ENCODE measurements around the gene ADGRV1.
A peak's percentile ranks its signal among the peaks of the same experiment; 100 is the strongest.
"Not testable (repeated sequence)": the region's sequence is repeated elsewhere in the genome, so short reads cannot be mapped to it uniquely, and the experiment has no call there.

Gene ADGRV1

DNA sequence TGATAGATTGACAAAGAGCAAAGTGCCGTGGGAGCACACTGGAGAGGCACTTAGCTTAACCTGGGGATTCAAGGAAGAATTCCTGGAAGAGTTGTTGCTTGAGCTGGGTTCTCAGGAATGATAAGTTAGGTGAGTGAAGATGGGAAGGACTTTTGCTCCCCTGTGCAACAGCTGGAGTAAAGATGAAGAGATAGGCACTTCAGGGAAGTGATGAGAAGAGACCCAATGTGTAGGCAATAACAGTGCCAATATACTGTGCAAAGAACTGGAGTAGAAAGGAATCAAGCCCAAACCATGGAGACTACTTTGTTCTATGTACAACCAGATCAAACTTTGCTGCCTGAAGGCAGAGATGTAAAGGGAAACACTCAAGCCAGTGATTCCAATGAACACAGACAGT, 92.2 kb downstream of the ADGRV1 start:
- DNase-seq (ENCODE audit: low spot score): no peak

DNA sequence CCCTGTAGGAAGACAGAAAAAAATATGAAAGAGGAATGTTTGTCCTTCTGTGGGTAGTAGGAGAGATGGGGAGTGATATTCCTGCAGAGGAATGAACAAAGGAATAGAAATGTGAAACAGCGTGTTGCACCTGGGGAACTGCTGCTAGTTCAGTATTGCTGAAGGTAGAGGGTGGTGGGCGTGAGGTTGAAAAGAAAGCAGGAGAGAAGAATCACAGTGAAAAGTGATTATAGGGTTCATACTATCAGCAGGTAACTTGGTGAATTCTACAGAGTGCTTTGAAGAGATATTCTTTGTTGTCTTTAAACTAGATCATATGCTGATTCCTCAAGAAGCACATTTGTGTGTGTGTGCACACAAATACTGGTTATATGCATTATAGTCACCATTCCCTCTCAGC, 95.6 kb downstream of the ADGRV1 start:
- DNase-seq (ENCODE audit: low spot score): no peak

DNA sequence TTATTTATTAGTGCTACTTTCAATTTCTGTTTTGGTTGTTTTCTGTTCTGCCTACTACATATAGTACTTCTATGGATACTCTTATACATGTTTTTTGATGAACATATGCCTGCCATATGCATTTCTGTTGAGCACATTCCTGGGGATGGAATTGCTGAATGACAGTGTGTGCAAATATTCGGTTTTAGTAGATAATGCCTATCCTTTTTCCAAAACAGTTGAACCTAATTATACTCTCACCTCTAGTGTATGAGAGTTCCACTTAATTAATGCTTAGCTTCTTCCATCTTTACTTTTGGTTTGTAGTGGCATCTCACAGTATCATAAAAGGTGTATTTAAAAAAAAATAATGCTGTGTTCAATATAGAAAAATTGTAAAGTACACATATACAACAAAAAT, 96.8 kb downstream of the ADGRV1 start:
- DNase-seq (ENCODE audit: low spot score): no peak

DNA sequence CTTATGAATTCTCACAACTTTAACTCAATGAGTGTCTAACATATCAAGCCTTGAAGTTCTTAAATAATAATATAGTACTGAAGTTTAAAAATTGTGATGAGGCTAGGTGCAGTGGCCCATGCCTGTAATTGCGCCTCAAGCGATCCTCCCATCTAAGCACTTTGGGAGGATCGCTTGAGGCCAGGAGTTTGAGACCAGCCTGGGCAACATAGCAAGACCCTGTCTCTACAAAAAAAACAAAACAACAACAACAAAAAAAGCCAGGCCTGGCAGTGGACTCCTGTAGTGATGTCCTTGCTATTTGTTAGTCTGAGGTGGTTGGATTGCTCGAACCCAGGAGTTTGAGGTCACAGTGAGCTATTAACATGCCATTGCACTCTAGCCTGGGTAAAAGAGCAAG, 98.4 kb downstream of the ADGRV1 start:
- no peak for DNase-seq (ENCODE audit: low spot score)

DNA sequence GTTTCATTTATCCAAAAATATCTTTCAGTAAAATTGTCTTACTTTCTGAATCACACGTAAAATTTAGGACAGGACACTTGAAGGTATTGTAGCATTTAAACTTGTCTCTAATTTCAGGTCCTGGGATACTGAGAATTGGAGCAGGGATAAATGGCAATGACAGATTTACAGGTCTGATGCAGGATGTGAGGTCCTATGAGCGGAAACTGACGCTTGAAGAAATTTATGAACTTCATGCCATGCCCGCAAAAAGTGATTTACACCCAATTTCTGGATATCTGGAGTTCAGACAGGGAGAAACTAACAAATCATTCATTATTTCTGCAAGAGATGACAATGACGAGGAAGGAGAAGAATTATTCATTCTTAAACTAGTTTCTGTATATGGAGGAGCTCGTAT, 99.2 kb downstream of the ADGRV1 start:
- DNase-seq (ENCODE audit: low spot score): no peak

DNA sequence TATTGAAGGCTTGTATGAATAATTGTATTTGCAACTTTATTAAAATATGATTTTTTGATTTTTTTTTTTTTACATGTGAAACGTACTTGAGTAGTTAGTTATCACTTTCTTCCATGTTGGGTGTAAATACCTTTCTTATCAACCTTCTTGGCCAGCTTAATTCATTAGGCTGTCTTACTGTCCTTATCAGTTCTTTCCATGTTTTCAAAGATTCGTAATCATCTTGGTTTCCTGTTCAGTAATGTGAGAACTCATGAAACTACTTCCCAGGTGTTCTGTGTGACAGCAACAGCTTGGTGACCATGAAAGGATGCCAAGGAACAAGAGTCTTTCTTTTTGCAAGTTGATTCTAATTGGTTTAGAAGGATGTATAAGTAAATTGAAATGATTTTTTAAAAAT, 100.0 kb downstream of the ADGRV1 start:
- no peak for DNase-seq (ENCODE audit: low spot score)

DNA sequence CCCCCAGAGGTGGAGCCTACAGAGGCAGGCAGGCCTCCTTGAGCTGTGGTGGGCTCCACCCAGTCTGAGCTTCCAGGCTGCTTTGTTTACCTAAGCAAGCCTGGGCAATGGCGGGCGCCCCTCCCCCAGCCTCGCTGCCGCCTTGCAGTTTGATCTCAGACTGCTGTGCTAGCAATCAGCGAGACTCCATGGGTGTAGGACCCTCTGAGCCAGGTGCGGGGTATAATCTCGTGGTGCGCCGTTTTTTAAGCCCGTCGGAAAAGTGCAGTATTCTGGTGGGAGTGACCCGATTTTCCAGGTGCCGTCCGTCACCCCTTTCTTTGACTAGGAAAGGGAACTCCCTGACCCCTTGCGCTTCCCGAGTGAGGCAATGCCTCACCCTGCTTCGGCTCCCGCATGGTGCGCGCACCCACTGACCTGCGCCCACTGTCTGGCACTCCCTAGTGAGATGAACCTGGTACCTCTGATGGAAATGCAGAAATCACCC, 109.5 kb downstream of the ADGRV1 start:
- DNase-seq (ENCODE audit: low spot score): not testable (repeated sequence)

DNA sequence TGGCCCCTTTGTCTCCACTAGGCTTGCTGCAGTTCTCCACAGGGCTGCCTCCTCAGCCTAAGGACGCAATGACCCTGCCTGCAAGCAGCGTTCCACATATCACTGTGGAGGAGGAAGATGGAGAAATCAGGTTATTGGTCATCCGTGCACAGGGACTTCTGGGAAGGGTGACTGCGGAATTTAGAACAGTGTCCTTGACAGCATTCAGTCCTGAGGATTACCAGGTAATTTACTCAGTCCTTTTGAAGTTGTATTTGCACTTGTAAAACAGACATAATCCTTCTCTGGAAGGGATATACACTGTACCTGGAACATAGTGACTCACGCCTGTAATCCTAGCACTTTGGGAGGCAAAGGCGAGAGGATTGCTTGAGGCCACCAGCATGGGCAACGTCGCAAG, 116.6 kb downstream of the ADGRV1 start:
- no peak for DNase-seq (ENCODE audit: low spot score)

DNA sequence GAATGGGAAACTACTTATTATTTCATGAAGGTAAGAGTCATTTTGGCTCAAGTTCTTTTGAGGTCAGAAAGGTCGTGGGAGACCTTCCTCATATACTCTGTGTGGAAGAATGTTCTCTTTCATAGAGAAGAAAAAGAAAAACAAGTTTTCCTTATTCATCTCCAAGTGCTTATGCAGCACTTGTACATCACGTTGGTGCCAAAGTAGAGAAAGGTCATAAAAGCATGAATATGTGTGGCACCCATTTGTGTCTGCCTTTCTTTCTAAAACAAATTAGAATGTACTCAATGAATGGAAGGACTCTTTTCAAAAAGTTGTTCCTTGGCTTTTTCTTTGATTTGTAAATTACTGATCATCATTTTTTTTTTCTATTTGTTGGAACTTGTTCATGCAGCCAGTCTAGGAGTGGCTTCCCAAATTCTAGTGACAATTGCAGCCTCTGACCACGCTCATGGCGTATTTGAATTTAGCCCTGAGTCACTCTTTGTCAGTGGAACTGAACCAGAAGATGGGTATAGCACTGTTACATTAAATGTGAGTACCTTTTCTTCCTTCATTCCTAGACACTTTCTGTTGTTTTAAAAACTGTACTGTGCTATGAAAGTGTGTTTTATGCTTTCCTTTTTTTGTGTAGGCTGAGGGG, 122.4 kb downstream of the ADGRV1 start:
- no peak for DNase-seq (ENCODE audit: low spot score)

DNA sequence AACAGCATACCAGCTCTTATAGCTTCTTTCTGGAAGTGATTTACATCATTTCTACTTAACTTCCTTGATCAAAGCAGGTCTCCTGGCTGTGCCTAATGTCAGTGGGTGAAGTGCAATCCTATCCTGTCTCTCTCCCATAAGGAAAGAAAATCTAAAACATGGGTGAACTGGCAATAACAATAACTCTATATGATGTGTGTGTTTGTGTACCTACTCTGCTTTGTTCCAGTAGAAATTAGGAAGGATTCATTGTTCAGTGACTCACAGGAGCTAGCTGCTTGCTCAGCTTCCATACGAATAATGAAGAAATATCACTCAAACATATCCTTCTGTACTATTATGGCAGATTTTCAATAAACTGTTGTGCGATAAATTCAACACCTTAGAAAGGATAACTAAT, 123.7 kb downstream of the ADGRV1 start:
- DNase-seq (ENCODE audit: low spot score): no peak

DNA sequence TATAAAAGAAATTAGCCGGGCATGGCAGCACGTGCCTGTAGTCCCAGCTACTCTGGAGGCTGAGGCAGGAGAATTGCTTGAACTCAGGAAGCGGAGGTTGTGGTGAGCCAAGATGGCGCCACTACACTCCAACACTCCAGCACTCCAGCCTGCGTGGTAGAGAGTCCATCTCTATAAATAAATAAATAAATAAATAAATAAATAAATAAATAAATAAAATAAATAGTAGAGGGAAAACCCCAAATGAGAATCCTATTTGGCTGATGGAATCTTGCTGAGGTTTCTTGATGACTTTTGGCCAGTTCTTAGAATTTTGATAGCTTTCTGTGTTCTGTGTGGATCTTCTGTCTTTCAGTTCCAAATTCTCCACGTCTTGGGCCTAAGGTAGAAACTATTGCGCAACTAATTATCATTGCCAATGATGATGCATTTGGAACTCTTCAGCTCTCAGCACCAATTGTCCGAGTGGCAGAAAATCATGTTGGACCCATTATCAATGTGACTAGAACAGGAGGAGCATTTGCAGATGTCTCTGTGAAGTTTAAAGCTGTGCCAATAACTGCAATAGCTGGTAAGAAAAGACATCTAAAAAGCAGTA, 126.9 kb downstream of the ADGRV1 start:
- no peak for DNase-seq (ENCODE audit: low spot score)

DNA sequence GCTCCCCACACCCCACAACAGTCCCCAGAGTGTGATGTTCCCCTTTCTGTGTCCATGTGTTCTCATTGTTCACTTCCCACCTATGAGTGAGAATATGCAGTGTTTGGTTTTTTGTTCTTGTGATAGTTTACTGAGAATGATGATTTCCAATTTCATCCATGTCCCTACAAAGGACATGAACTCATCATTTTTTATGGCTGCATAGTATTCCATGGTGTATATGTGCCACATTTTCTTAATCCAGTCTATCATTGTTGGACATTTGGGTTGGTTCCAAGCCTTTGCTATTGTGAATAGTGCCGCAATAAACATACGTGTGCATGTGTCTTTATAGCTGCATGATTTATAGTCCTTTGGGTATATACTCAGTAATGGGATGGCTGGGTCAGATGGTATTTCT, 127.8 kb downstream of the ADGRV1 start:
- not testable (repeated sequence) for DNase-seq (ENCODE audit: low spot score)

DNA sequence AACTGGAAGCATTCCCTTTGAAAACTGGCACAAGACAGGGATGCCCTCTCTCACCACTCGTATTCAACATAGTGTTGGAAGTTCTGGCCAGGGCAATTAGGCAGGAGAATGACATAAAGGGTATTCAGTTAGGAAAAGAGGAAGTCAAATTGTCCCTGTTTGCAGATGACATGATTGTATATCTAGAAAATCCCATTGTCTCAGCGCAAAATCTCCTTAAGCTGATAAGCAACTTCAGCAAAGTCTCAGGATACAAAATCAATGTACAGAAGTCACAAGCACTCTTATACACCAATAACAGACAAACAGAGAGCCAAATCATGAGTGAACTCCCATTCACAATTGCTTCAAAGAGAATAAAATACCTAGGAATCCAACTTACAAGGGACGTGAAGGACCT, 128.9 kb downstream of the ADGRV1 start:
- DNase-seq (ENCODE audit: low spot score): not testable (repeated sequence)

DNA sequence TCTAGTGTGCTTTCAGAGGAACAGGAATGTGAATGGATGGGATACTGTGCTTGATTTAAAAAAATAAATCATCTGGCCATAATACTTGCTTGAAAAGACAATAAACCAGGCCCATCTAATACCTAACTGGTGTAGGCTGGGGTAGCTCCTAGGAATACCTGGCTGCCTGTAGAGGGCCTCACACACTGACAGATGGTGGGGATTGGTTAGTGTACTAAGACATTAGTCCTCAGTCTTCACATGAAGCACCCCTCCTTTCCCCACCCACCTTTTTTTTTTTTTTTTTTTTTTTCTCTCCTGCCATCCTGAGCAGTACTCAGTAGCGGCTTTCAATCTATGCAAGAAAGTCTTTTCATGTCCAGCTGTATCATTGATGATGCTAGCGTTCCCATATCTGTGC, 130.5 kb downstream of the ADGRV1 start:
- DNase-seq (ENCODE audit: low spot score): no peak

DNA sequence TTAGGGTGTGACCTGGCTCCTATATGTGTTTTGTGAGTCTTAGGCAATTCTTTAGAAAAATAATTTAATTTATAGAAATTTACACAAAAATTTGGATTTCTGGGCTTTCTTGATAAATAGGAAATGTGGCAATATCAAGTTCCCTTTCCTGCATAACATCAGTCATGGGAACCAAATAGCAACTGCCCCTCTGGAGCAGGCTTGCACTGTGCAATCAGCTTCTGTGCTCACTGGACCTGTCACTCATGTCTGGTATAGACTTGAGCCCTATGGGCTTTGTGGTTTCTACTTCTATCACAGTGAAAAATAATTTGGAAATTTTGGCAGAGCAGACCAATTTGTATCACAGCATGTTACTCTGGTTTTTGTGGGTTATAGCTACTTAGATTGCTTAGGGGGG, 131.7 kb downstream of the ADGRV1 start:
- no peak for DNase-seq (ENCODE audit: low spot score)

DNA sequence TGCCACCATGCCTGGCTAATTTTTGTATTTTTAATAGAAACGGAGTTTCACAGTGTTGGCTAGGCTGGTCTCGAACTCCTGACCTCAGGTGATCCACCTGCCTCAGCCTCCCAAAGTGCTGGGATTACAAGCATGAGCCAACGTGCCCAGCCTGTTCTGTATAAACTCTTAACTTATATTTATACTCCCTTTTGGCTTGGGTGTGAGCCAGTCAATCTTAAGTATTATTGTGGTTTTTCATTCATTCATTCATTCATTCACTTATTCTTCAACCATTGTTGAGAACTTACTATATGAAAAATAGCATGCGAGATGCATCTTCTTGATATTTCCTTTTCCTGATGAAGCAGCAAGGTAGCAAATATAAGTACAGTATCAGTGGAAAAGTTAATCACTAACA, 132.9 kb downstream of the ADGRV1 start:
- no peak for DNase-seq (ENCODE audit: low spot score)

DNA sequence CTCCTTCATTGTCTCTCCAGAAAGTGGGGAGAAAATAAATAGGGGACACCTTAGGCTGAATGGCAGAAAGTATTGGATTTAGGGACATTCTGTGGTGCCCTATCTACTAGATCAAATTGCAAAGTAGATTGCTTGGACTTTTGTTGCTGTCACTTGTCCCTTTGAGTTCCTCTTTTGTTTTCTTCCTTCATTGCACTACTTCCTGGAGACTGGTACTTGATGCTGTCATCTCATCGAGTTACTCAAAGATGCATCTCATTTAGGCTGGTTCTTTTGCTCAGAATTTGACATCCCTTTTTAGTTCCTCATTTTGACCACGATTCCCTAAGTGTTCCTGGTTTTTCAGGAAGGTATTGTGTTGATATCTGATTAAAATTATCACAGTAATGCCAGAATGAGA, 137.6 kb downstream of the ADGRV1 start:
- DNase-seq (ENCODE audit: low spot score): no peak

DNA sequence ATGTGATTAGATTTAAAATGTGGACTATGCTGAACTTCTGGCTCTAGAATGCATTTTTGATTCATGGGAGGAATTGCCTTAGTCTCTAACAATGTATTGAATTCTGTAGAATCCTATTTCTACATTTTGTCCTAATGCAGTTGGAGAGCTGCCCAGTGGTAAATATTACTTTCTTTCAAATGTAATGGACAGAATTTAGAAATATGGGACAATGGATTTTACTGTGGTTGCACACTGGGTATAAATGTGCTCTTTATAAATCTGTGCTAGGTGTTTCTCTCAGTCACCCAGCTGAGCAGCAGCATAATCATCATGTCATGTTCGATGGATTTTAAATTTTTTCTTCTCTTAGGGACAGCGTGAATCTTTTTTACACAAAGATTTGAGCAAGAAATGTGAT, 141.7 kb downstream of the ADGRV1 start:
- no peak for DNase-seq (ENCODE audit: low spot score)

DNA sequence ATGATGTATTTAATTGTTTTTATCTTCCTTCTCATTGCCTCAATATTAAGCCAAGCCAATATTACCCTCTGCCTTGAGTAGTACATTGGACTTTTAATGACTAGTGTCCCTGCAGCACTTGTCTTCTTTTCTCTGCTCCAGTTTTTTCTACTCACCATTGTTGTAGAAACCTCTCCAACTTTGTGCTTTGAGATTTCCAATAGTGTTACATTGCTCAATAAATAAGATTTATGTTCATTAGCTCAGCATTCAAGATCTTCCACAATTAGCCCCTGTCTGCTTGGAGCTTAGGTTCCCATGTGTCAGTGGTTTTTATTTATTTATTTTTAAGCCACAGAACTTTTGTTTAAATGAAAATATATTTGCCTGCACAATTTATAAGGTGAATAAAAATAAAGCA, 145.3 kb downstream of the ADGRV1 start:
- no peak for DNase-seq (ENCODE audit: low spot score)

DNA sequence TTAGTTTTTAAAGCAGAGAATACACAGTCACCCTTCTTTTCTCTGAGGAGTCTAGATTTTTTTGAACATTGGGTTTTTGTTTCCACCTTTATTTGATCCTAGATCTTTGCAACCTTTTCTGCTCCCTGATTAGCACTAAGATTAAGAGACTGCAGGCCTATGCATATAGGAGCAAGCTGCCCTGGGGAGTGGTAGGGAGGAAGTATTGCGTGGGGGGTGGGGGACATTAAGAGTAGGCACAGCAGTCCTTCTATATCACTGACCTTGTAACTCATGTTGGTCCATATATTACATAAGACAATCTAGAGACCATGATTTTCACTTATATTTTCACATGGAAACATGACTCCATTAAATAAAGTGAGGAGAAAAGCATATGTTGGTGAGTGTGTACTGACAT, 149.1 kb downstream of the ADGRV1 start:
- no peak for DNase-seq (ENCODE audit: low spot score)

DNA sequence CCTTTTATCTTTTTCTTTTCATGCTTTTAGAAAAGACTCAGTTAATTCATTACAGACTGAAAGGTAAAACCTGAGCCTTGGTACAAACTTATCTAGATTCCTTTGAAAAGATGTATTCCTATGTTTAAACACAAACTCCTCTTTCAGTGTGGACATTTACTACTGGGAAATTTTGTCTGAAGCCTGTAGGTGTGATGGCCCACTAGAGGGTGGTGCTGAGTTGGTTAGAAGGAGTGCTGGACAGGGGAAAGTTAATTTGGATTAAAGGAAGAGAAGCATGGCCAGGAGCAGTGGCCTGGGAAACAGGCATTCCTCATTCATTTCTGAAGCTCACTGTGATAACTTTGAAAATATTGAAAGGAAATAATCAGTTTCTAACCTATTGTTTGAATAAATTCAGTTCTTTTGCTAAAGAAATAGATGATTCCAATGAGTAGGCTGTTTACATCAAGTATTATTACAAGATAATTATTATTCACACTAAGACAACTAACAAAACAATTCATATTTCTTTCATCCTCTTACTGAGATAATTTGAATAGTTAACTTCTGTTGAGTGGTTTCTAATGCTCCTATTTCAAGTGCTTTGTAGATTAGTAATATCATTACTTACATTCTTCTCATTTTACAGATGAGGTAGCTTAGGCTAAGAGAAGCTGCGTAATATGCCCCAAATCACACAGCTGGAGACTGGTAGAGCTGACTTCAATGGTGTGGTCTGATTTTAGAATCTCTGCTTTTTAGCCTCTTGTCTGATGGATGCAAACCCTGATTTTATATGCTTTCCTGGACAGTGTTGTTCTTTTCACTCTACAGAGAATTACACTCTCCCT, 150.9 kb downstream of the ADGRV1 start:
- peak; percentile 51 for DNase-seq (ENCODE audit: low spot score)

DNA sequence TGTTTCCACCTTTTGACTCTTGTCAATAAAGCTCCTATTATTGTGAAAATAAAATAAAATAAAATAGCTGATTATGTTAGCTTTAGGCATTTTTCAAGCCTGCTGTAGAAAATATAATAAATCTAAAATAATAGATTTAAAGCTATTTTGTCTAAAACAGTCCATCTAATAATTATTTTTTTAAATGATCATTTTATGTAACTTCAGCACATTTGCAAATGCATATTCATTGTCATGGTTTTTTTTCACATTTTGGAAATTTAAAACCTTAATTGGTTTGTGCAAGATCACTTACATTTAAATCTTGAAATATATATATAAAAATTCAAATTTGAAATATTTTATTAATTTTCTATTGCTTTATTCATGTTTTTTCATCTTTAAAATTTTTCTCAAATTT, 159.8 kb downstream of the ADGRV1 start:
- no peak for DNase-seq (ENCODE audit: low spot score)

DNA sequence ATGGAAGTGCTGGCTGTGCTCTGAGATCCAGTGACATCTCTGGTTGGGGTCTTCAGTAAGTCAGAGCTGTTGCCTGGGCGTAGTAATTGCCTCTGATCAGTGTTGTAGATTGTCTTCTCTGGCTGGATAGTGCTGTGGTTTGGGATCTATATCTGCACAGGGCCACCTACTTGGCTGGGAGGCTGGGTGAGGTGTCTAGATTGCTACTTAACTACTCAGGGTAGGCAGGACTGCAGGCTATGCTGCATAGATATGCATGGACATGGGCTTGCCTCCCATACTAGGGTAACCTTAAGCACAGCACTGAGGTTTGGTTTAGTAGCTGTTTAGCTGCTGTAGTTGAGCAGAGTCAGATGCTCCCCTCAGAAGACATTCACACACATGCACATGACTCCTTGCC, 181.0 kb downstream of the ADGRV1 start:
- no peak for DNase-seq (ENCODE audit: low spot score)

Measured in SK-N-DZ (cell line).